RCC 7860 (cell line): ENCODE results near the gene BCL11B.

Source experiments
- DNase-seq: peaks from one replicate; pipeline ENCODE4 v3.0.0-alpha.2; 2015; ENCODE audit warnings: low spot score
- FAIRE-seq: peaks from 2 replicates; lab custom pipeline; 2012; peaks lifted over from hg19 to GRCh38; lab: Jason Lieb, UNC

Gene BCL11B

DNA sequence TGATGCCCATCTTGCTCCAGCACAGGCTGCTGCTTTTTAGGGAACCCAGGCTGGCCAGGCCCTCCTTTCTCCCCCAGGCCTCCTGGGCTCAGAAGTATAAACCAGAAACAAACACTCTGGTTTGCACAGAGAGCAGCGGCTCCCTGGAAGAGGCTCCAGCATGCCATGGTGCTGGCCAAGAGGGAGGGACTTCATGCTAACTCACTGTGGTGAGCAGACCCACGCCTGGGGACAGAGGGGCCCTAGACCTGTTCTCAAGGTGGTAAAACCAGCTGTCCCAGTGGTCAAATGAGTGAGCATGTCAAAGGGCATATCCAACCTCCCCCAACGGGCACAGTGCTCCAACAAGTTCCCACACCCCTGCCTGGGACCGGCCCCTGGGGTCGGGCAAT is 15.5 kb downstream of the BCL11B start:
- no peak for FAIRE-seq
- DNase-seq, result no peak

DNA sequence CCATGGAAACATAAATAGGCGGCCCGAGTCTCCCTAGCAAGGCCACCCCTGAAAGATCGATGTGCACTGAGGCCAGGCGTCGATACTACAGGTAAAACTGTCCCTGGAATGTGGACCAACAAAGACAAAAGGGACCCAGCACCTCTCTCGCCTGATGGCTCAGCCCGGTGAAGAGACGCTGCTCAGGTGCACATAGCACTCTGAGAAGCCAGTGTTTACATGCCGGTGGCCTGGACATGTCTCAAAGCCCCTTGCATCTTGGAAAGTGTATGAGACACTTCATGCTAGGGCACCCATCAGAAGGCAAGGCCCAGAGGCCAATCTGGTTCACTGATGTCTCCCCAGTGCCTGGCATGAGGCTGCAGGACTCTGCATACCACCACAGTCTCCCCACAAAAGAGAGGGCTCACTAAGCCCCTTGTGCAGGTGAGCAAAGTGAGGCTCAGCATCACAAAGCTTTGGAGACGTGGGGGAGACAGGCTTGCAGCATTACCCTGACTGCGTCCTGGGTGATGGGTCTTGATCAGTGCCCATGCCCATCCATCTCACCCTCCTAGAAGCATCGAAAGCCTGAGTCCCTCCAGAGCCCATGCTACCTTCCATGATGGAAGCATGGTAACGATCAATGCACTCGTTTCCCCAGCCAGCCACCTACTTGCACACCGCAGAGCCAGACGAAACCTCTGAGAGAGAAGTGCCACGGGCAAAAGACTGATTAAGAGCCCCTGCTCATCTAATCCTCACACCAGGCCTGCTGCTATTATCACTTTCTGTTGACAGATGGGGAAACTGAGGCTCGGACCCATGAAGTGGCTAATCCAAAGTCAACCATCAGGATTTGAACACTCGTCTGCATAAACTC is 16.1 kb downstream of the BCL11B start:
- DNase-seq (no peak), FAIRE-seq (no peak)

DNA sequence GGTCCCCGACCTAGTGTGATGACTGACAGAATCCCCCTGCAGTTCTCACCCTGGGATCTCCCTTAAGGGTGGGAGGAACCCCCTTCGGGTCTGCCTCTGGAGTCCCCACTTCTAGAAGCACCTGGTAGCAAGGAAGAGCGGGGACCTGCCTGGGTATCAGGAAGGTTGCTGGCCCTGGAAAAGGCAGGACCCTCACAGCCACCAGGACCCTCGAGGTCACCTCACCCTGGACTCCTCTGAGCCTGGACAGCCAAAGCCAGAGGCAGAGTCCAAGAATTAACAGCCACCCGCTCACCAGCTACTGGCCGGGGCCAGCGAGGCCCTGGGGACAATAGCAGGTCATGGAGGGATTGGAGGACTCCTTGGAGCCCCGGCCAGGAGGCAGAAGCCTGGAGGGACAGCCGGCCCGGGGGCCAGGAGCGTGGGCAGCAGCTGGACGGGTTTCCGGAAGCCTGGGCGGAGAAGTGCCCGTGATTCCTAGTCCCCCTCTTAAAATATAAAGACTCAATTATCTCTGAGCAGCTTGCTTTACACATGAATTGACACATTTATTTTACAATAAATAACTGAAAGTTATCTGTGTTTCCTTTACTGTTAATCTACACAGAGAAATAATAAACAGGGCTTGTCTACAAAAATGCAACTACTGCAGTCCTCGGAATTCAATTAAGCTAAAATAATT is 17.5 kb downstream of the BCL11B start:
- FAIRE-seq (no peak), DNase-seq (no peak)

DNA sequence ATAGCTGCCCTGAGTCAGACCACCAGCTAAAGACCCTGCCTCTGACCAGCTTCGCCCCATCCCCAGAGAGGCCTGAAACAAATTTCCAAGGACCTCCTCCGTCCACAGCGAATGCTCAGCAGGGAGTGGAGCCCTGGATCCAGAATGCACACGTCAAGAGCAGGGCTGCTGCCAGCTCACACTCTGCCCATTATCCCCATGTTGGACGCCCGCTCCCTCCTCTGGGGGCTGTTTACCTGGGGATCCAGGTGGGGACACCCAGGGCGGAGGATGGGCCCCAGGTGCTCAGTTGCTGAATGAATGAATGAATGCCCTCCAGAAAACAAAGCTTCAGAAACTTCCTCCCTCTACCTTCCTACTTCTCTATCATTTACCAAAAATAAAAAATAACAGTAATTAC is 18.1 kb downstream of the BCL11B start:
- FAIRE-seq, result no peak

DNA sequence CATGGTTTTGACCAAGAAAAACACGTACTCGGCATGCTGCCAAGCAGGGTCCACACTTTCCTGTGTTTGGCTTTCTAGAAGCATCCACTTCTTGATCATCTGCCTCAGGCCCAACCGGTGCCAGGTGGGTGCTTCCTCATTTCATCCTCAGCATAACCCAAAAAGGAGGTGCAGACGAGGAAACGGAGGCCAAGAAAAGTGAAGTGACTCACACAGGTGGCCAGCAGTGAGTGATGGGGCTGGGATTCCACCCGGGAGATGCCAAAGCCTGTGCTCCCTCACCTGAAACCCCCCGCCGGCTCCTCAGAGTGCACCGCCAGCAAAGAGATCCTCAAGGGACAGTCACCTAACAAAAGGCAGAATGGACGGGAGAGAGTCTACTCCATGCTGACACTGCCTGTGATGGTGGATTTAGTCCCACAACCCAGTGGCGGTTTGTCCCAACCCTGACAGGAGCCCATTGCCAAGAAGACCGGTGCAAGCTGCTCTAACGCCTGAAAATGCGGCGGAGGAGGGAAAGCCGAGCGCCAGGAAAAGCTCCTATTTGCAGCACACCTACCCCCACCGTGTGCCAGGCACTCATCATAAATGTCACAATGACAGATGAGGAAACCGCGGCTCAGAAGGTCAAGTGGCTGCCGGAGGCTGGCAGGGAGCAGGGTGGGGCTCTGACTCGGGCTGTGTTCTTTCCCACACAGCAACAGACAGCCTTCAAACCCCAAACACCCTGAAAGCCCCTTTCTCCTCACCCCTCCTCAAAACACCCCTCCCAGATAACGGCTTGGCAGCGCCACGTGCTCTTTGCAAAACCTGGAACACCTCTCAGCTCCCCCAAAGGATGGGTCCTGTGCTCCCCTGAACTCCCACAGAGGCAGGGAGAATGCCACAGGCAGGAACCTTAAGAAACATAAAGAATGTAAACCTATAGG is 18.8 kb downstream of the BCL11B start:
- FAIRE-seq (no peak), DNase-seq (no peak)

More for the DNA sequence above, 18.1 kb downstream of the BCL11B start:
- DNase-seq, result no peak

DNA sequence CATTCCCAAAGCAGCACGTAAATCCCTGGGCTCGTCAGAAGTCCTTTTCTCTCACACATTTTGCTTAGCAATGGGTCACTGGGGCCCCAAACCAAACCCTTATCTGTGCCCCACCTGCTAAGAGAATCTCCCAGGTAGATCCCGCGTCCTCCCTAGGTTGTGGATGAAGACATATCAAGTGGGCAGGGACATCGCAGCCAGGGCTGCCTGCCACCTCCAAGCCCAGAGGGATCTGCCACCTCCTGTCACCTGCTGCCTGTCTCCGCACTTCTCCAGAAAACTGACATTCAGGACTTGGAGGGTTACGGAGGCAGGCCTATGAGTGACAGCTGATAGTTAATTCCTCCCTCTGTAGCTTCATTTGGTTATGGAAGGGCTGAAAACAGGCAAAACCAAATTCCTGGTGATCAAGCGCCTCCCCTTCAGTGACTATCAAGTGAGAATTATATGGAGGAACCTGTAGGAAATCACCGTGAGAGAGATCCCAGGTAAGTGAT is 19.5 kb downstream of the BCL11B start:
- no peak for FAIRE-seq
- no peak for DNase-seq

DNA sequence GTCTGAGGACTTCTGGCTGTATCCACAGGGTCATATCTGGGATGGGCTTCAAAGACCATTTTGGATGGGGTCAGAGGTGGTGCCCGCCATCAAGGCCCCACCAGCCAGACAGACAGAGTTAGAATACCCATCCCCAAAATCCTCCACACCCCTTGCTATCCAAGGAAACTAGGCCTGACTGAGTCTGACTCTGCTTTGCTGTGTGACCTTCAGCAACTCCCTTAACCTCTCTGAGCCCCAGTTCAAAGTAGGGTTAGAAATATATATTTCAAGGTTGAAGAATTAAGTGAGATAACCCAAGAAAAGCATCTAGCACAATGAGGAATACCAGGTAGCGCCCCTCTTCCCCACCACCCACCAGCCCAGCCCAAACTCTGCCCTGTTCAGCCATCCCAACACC is 20.3 kb downstream of the BCL11B start:
- no peak for FAIRE-seq
- DNase-seq, result no peak

DNA sequence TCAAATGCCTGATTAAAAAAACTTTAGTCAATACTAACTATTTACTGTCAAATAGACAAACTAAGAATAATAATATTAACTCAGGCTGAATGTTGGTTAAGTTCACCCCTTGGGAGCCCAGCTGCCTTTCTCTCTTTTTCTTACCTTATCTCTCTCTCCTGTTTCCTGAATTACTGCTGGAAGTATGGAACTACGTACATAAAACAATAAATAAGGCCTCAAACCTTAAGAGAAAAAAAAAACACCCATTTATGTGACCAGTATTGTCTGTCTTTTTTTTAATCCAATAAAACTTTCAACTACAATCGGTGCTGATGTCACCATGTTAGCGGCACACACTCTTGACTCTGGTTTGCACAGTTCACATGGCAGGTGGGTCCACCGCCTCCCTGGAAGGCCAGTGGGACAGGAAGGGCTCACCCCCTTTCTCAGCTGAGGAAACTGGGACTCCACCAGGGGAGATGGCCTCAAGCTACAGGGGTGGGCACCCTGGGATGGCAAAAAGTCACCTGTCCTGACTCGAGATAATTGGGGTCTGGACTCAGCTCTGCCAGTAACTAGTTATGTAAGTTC is 21.3 kb downstream of the BCL11B start:
- DNase-seq, result no peak
- FAIRE-seq, result no peak

DNA sequence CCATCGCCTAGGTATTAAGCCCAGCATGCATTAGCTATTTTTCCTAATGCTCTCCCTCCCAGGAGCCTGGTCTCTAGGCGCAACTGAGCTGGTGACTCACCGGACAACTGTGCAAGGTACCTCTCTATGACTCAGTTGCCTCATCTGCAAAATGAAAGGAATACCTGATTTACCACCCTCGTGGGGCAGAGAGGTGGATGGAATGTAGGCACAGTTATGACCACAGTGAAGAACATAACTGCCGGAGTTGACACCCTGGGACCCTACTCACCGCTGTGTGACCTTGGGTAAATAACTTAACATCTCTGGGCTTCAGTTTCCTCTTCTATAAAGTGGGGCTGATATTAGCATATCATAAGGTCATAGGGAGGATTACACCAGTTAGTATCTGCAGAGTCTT is 22.6 kb downstream of the BCL11B start:
- FAIRE-seq (no peak), DNase-seq (no peak)

DNA sequence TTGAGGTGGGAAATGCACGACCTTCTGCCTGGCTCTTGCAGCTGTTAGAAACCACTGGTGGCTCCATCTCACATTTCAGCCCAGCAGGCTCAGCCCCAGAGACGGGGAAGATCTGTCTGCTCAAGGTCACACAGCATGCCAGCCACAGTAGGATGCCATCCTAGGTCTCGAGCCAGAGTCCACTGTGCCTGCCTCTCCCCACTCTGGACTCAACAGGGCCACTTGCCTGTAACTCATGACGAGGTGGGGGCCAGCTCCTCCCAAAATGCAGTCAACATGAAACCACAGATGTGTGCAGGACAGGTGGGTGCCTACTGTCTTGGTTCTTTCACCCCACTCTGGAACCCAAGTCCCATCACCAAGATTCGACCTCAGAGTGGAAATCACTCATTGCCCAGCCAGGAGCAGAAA is 23.2 kb downstream of the BCL11B start:
- DNase-seq (no peak), FAIRE-seq (no peak)

DNA sequence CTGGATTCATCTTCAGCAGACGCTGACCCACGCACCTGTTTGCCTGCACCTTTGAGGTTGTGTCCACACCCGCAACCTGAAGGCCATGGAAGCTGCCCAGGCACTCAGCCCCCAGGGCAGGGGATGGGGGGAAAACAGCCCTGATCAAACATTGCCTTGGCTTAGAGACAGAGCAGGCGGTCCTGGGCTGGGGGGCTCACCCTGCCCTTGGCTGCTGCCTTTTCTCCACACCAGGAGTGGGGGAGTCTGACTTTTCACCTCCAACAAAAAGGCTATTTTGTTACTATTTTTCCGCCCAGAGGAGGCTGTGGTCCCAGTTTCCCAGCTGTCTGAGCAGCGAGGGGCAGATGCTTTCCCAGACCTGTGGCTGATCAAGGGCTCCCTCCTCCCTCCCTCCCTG is 24.2 kb downstream of the BCL11B start:
- FAIRE-seq, result no peak

DNA sequence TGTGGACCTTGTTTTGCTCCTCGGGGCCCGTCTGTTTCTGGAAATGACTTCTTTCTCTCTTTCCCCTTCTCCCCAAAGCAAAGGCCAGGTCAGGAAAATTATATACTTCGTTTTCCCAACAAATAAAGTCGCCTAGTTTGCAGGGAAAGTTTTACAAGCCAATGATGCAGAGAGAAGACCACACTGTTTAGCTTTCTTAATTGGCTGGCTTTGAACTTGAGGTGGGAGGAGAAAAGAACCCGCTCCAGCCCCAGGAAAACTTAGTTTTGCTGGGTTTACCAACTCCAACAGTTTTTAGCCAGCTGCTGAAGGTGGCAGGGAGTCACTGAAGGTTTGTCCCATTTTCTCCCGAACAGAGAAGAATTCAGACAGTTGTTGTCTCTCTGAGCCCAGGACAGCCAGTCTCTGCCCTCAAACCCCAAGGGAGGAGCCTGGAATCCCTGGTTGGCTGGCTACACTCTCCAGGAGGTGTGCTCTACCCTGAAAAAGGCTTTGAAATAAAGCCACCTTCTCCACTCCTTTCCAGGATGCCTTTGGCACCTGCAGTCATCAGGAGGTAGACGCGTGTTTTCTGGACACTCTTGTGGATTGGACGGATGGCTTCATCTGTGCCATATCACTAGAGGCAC is 24.8 kb downstream of the BCL11B start:
- DNase-seq (no peak), FAIRE-seq (no peak)

More for the DNA sequence above, 24.2 kb downstream of the BCL11B start:
- DNase-seq, result no peak

DNA sequence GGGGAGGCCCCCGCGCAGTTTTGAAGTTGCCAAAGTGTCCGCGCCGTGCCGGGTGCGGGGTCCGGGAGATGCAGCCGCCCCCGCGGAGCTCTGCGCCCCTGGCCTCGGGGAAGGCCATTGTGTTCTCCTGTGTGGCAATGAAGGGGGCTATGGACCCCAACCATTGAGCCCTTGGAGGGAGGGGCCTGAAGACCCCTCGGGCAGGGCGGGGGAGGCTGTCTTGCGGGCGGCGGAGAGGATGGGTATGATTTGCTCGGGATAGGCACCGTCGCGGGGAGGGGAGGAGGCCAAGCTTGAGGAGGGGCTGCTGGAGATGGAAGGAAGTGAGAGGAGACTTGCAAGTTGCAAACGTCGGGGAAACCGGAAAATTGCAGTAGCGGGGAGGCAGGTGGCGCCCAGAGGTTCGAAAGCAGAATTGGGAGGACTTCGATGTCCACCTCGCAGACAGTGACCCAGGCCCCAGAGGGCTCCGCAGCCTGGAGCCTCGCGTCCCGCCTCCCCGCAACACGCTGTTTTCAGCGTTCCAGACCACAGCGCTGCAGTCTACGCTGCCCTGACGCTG is 25.4 kb downstream of the BCL11B start:
- FAIRE-seq (no peak), DNase-seq (no peak)

DNA sequence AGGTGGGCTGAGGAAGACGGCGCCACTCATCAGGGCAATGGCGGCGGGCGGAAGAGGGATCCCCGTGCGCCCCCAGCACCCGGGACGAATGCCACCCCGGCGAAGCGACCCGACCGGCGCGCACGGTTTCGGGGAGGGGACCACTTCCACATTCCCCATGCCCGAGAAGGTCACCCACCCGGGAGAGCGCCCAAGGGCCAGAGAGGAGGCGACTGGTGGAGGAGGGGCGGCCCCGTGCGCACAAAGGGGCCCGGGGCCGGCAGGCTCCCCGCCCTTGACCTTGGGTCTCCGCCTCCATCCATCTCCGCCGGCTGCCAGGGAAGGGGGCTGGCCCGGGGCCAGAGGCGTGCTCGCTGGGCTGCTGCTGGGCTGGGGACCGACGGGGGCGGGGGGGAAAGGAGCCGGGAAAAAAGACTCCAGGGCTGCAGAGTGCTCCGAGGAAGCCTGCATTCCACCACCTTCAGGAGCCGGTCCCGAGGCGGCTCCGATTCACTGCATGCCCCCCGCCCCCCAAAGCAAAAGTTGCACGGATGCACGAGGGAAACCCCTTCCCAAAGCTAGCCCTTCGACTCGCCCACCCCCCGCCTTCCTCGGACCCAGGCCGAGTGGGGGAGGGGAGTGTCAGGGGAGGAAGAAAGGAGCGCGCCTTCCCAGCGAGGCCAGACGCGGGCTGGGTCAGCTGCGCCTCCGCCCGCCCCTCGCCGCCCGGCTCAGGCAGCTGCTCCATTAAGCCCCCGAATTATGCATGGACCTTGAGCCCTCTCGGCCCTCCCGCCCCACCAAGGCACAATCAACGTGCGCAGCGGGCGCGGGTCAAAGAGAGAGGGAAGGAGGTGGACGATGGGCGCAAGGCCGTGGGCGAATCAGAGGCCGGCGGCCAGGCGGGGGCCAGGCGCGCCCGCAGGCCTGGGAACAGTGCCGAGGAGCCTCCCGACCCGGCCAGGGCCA is 26.2 kb downstream of the BCL11B start:
- DNase-seq, result no peak
- no peak for FAIRE-seq

DNA sequence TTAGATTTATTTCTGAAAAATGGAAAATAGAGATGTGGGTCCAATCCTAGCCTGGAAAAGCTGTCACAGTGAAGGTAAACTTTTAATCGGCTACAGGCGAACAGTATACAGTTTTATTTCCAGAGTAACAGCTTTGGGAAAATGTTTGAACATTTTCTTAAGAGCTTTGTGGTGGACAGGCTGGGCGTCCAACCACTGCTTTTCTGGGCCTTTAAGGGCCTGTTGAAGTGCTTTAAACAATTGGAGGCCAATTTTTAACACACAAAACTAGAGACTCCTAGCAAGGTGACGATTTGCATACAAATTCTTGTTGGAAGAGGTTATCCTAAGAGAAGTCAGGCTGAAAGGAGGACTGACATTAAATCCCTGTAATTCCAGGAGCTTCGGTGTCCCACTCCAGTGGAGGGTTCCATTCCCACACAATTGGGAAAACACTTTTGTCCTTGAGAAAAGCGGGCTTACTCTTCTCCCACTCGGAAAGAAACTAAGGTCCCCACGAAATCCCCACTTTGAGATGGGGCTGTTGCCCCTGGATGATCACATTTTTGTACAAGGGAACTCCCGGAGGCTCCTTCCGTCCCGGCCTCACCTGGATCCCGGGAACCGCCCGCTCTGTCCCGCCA is 26.9 kb downstream of the BCL11B start:
- no peak for FAIRE-seq

DNA sequence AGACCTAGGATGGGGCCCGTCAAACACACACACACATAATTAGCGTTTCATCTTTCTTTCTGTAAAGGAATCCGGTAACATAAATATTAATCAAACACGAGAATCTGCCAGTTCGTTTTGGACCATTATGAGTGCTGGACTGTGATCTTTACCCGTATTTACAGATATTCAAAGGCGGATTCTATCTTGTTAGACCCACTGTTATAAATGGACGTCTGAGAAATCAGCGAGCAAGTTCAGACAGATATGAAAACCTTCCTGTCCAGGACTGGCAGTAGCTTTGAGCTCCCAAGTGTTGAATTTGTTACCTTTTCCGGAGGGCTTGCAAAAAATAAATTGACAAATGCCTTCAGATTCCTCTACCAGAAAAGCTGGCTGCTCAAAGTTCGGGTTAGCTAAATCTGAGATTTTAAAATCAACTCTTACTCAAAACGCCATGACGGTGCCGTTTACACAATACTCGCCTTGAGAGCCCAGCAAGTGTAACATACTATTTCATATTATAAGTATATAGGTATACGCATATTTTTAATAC is 27.6 kb downstream of the BCL11B start:
- DNase-seq (no peak), FAIRE-seq (no peak)

More for the DNA sequence above, 26.9 kb downstream of the BCL11B start:
- DNase-seq, result no peak

DNA sequence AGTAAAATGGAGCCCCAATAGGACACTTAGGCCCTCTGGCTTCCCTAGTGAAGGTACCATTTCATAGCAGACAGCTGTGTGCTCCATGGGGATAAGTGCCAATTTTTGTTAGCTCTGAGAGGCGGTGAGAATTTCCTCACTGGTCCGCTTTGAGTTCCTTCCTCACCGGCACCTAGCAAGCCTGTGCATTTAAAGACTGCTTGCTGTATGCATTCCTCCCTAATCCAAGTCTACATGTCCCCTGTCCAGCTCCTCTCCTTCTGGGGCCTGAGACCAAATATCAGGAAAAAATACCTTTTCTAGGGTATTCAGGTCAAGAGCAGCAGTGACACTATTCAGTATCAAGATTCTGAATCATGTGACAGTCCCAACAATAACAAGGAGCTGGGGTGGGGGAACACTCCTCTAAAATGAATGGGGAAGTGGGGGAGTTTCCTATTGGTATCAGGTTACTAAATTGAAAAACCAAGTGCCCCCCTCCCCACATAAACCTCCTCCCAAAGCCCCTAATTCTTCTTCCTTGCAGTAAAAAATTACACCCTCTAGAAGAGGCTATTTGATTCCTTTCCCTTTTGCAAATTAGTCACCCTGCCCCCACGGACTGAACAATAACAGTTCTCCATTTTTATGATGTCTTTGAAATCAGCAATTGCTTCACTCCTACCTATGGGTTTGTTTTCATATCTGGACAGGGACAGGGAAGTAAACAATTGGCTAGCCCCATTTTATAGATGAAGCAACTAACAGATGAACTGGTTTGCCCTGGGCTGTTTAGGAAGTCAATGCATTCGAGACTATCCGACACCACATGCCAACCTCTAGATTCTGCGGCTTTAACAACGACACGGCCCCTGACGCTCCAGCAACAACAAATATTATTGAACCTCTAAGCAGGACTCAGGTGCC is 28.9 kb downstream of the BCL11B start:
- DNase-seq, result no peak
- no peak for FAIRE-seq
